ENCODE measurements around the gene KEAP1. TPM values are rescaled to one million over a fixed set of nuclear protein-coding genes. Genes with fewer than 3 reads are reported as not detected.
A peak's percentile ranks its signal among the peaks of the same experiment; 100 is the strongest.

The KEAP1 gene
- total RNA-seq, 1 experiment from 2014 or later = 70.5 TPM

DNA sequence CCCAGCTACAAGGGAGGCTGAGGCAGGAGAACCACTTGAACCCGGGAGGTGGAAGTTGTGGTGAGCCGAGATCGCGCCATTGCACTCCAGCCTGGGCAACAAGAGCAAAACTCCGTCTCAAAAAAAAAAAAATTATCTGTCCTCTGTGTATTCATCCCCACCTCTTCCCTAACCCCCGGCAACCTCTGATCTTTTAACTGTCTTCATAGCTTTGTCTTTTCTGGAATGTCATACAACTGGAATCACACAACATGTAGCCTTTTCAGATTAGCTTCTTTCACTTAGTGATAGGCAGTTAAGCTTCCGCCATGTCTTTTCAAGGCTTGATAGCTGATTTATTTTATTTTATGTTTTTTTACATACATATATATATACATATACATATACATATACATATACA lies 22.5 kb upstream of the KEAP1 start:
- DNase-seq (ENCODE audit: extremely low read depth, low read depth) = no peak

DNA sequence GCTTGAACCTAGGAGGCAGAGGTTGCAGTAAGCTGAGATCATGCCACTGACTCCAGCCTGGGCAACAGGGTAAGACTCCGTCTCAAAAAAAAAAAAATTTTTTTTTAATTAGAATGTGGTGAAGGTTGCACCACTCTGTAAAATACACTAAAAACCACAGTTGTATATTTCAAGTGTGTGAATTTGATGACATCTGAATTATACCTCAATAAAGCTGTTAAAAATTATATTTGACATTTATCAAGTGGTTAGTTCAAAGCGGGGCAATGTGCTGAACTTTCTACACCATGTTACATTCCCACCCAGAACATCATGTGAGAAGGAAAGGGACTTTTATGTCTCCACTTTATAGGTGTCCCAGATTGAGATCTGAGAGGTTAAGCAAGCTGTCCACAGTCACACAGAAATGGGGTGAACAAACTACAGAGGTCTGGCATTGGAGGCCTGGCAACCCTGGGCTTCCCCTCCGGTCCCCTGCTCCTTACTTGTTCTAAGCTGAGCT lies 20.0 kb upstream of the KEAP1 start:
- no peak for DNase-seq (ENCODE audit: extremely low read depth, low read depth)

DNA sequence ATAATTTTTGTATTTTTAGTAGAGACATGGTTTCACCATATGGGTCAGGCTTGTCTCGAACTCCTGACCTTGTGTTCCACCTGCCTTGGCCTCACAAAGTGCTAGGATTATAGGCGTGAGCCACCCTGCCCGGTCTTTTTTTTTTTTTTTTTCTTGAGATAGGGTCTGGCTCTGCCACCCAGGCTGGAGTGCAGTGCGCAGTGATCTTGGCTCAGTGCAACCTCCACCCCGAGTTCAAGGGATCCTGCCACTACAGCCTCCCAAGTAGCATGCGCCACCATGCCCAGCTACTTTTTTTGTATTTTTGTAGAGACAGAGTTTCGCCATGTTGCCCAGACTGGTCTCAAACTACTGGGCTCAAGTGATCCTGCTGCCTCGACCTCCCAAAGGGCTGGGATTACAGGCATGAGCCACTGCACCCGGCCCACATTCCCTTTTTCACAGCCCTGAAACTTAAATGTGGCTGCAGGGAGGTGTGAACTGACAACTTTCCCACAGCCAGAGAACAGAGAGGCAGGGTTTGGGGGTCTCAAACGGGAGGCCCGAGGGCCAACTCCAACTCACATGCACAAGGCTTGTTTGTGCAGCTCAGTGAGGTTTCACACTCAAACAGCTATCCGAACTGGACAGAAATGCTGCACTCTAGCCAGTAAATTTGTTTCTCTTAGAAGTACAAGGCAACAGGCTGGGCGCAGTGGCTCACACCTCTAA lies 18.5 kb upstream of the KEAP1 start:
- no peak for DNase-seq (ENCODE audit: extremely low read depth, low read depth)

DNA sequence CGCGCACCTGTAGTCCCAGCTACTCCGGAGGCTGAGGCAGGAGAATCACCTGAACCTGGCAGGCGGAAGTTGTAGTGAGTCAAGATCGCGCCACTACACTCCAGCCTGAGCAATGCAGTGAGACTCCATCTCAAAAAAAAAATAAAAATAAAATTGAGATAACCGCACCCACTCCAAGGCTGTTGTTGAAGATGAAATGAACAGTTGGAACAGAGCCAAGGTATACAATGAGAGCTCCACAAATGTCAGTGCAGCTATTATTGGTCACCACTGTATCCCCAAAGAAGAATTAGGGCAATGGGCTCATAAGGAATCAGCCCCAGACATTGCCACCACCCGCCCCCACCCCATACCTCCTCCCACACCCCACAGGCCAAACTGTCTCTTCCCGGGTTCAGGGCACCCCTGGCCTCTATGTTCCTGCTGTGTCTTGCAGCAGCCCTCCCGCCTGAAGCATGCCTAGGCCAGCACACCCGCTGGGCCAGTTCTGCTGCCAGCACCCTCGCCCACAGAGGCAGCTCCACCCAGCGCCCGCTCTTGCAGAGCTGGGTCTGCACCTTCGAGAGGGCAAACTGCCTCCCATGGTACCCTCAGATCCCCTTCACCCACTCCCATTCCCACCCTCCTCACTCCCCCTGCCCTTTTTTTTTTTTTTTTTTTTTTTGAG lies 17.6 kb upstream of the KEAP1 start:
- no peak for DNase-seq (ENCODE audit: extremely low read depth, low read depth)

DNA sequence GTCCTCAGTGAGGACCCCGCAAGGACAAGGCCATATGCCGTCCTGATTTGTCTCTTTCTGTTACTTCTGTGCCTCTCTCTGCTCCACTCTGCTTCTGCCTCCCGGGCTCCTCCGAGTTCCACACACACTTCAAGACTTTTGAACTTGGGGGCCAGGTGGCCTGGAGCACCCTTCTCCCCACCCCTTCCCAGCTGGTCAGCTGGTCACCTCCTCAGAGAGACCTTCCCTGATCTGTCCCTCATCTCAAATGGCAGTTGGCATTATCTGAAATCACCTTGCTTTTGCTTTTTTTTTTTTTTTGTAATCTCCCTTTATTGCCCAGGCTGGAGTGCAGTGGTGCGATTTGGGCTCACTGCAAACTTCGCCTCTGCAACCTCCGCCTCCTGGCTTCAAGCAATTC lies 16.3 kb upstream of the KEAP1 start:
- no peak for DNase-seq (ENCODE audit: extremely low read depth, low read depth)

DNA sequence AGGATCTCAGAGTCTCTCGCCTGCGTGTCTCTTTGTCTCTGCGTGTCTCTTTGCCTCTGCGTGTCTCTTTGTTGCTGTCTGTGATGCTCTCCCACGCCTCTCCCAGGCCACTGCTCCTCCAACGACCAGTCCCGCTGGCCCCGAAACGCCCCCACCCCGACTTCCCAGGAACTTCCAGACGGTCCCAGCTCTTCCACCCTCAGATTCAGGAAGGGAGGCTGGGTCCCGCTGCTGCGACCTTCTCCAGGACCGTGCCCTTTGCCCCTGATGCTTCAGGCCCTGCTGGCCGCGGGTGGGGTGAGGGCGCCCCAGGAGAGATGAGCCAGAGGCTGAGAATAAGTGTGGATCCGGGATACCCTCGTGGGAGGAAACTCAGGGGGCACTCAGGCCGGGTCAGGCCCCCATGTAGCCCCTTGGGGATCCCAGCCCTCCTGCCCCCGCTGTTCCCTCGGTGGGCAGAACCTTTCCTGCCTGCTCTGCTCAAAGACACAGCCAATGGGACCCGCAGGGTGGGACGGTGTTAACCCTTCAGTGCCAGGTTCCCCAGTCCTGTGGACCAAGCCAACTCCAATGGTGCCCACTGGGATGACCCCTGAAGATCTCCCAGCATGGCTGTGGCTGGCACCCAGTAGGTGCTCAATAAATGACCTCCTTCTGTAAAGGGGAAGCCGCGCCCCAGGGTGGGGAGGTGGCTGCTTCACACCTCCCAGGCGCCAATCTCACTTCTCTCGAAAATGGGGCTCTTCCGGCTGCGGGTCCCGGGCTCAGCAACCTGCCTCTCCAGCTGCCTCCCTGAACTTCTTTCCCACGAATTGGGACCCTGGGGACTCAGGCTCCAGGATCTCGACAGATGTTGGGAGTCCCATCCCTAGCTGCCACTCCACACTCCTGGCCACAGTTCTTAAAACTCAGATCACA lies 15.5 kb upstream of the KEAP1 start:
- DNase-seq (ENCODE audit: extremely low read depth, low read depth) = no peak

DNA sequence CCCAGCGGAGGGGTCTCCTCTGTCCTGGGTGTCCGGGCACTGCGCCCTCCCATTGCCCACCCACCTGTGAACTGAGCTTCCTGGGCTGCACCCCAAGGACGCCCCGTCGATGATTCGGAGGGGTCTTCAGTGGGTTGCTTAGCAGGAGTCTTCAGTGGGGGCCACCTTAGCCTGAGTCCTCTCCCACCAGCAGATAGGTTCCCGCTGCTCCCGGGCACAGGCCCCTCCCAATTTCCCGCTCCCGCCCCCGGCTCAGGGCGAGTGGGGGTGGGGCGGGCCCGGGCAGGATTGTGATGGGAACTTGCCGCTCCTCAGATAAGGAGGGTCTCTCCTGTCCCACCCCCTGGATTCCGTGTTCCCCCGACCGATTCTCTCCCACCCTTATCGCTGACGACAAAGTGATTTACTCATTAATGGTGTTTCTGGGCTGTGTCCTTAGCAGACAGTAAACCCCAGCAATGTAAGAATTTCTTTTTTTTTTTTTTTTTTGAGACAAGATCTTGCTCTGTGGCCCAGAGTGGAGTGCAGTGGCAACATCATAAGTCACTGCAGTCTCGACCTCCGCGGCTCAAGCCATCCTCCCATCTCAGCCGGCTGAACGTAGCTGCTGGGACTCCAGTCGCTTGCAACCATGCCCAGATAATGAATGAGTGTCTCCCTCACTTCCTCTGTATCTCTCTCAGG lies 14.7 kb upstream of the KEAP1 start:
- no peak for DNase-seq (ENCODE audit: extremely low read depth, low read depth)

DNA sequence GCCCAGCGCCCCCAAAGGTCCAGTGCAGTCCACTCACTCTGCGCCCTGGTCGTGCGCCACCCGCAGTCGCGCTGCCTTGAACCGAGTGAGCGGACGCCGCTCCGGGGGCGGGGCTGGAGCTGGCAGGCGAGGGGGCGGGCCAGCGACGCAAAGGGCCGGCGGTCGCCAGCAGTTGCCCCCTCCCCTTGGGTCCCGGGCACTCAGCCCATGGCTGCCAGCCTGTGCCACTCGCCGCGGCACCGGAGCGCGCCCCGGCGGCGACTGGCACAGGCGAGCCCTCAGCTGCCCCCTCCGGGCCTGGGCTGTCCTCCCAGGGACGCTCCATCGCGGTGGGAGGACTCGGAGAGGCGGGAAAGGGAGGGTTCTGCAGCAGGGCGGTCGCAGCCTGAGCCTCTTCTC lies 14.2 kb upstream of the KEAP1 start, which contains the start of gene S1PR5:
TSS of gene S1PR5 (minus strand) at position 87 of the 399 bp plus-strand sequence. CDS start 2,436 bp downstream, outside the sequence.
- DNase-seq (ENCODE audit: extremely low read depth, low read depth) = no peak

DNA sequence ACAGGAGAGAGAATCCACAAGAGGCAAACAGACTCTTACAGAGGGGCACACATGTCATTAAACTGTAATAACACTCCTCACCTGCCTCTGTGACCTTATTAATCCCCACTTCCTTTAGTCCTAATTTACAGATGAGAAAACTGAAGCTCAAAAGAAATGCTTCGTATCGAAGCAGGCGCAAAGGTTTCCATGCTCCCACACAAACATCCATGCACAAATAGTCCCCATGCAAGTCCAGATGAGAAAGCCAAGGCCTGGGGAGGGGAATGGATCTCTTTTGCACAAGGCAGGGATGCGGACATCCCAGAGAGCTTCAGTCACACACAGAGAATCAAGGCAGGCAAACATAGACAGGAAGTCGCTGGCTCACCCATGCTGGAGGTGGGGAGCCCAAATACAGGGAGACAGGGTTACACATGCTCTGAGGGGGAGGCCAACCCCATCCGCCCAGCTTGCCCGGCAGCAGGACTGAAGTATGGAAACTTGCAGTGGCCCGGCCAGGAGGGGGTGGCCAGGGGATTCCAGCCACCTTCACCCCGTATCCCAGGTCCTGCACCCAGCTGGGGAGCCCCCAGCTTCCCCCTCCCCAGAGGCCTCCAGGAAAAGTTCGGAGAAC lies 13.6 kb upstream of the KEAP1 start:
- DNase-seq (ENCODE audit: extremely low read depth, low read depth) = no peak

DNA sequence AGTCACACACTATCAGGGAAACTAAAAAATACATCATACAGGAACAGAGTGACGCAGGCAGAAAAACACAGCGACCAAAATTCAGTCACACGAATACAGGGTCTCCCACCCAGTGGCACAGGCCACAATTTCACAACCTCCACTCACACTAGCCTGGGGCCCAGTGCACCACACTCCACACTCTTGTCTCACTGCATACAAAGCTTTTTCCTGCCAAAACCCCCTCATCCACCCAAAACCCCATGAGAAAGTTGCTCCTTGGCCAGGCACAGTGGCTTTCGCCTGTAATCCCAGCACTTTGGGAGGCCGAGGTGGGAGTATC lies 12.9 kb upstream of the KEAP1 start:
- no peak for DNase-seq (ENCODE audit: extremely low read depth, low read depth)

DNA sequence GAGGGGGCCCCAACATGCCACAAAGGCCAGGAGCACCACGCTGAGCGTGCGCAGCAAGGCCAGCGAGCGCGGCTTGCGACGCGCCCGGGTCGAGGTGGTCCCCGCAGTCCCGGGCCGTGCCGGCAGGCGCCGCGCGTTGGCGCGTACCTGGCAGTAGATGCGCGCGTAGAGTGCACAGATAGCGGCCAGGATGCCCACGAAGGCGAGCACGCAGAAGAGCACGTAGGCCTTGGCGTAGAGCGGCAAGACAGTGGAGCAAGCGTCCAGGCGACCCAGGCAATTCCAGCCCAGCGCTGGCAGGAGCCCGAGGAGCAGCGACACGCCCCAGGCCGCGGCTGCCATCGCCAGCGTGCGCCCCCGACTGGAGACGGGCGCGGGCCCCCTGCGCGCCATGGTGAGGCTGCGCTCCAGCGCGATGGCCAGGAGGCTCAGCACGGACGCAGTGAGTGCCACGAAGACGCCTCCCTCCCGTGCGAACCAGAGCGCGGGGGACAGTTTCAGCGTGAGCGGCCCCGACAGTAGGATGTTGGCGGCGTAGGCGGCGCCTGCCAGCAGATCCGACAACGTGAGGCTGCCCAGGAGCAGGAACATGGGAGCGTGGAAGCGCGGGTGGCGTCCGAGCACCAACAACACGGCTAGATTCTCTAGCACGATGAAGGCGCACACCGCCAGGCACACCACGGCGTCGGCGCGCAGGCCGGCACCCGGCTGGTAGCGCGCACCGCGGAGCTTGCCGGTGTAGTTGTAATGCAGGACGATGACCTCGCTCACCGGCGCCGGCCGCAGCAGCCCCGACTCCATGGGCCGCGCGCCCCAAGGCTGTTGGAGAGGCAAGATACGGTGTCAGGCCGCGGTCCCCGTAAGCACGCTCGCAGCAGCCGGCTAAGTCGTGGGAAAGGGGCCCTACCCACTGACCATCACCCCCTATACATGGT lies 11.3 kb upstream of the KEAP1 start:
- no peak for DNase-seq (ENCODE audit: extremely low read depth, low read depth)

DNA sequence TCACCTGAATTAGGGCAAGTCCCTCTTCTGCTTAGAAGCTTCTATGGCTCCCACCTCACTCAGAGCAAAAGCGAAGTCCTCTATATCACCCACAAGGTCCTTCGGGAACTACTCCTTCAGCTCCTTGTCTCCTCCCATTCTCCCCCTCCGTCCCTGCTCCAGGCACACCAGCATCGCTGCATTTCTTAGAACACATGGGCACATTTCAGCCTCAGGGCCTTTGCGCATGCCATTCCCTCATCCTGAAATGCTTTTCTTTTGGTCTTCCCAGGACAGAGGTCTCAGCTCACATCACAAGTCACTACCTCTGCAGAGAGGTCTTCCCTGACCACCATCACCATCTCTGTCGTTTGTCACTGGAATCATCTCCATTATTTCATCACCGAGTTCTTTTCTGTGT lies 10.1 kb upstream of the KEAP1 start:
- DNase-seq (ENCODE audit: extremely low read depth, low read depth) = no peak

DNA sequence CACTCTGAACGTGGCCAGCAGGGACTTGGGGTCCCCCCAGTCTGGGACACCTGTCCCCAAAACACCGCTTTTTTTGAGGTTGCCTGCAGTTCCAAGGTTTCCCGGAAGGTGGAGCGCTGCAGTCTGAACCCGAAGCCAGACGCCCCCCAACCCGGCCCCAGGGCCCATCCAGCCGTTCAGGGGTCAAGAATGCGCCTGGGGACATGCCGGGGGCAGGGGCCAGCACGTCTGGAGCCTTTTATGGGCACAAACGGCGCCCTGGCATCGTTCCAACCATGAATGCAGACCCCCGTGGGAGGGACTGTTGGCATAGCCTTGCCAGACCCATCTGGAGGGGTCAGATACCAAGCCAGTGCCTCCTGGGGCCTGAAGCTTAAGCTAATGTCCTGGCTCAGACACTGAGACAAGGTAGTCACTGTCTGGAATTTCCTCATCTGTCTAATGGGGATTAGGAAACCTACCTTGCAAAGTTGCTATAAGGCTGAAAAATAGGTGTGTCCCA lies 7.2 kb upstream of the KEAP1 start:
- no peak for DNase-seq (ENCODE audit: extremely low read depth, low read depth)

DNA sequence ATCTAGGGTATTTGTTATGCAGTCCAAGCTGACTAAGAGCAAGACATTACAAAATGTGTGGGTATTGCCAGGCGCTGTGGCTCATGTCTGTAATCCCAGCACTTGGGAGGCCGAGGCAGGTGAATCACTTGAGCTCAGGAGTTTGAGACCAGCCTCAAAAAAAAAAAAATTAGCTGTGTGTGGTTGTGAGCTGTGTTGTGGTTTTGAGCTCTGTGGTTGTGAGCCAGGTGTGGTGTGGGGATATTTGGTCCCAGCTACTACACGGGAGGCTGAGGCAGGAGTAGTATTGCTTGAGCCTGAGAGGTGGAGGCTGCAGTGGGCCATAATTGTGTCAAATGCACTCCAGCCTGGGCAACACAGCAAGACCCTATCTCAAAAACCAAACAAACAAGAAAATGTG lies 5.6 kb upstream of the KEAP1 start:
- DNase-seq (ENCODE audit: extremely low read depth, low read depth) = no peak

DNA sequence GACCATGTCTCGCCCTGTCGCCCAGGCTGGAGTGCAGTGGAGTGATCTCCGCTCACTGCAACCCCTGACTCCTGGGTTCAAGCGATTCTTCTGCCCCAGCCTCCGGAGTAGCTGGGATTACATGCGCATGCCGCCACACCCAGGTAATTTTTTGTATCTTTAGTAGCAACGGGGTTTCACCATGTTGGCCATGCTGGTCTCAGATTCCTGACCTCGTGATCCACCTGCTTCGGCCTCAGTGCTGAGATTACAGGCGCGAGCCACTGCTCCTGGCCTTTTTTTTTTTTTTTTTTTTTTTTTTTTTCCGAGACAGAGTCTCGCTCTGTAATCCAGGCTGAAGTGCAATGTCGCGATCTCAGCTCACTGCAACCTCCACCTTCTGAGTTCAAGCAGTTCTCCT lies 4.9 kb upstream of the KEAP1 start:
- DNase-seq (ENCODE audit: extremely low read depth, low read depth) = no peak

DNA sequence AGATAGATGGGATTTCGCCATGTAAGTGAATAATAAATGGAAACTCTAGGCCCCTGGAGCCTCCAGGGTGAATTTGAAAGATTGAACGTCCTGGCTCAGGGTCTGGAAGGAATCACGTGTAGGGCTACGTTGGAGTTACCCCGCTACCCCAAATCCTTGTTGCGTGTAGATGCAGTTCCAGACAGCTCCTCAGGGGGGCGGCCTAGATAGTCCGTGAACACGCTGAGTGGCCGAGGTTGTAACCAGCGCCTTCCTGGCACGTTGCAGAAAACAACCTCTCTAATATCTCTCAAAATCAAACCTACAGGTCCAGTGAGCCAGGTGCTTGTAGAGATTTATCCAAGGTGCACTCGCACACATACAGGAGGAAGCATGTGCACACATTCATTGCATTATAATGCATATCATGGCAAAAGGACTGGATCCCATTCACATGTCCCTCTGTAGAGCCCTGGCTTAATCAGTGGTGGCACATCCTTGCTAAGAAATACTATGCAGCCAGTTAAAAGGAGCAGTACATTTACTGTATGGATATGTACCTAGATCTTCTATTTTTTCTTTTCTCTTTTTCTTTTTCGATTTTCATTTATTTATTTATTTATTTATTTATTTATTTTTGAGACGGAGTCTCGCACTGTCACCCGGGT lies 2.5 kb upstream of the KEAP1 start:
- DNase-seq (ENCODE audit: extremely low read depth, low read depth) = peak; percentile 49

DNA sequence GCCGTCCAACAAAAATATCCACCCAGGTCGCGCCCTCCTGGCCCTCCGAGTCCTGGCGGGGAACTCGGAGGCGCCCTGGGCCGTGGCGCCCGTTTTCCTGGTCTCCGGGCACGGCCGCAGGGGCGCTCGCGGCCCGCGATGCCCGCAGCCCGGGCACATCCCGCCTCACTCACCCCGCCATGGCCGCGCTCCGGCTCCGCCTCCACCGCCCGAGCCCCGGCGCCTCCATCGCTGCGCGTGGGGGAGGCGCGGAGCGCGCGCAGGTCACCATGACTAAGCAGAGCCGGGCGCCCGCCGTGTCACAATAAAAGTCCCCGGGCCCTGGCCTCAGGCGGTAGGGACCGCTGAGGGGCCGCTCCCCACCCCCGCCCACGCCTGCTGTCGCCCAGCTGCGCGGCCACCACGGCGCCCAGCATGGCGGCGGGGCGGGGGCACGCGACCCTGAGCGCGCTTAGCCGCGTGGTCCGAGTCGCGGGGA lies 593 bp downstream of the KEAP1 start:
- DNase-seq (ENCODE audit: extremely low read depth, low read depth) = peak; percentile 82

DNA sequence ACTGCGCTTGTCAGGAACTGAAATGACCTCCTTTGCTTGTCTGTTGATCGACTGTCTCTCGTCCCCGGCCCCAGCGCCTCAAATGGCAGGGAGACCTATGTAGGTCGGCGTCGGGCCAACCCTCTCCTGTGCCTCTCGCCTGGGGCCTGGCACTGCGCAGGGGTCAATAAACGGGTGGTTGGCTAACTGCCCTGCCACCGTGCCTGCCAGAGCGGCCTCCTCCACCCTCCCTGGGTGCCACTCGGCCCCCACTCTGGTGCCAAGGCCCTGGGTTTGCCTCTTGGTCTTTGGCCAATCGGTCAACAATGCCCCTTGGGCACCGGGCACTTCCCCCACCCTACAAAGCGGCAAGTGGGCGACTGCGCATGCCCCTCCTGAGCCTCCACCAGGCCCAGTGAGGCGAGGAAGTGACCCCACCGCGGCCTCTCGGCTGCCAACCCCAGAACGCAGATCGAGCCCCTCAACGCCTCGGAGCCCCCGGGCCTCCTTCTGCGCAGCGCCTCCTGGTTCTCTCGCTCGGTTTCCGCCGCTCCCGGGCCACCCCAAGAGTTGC lies 1.1 kb downstream of the KEAP1 start:
- peak; percentile 50 for DNase-seq (ENCODE audit: extremely low read depth, low read depth)
